Liver (tissue), 3 donors: ENCODE data around the gene PCCB.

Source experiments
- ATF3 ChIP-seq: IDR thresholded peaks from 2 replicates; pipeline ENCODE4 v1.6.1; 2016; ENCODE audit warnings: antibody characterized with exemption
- CTCF ChIP-seq: fragments of 150-350 bp; IDR thresholded peaks from 2 replicates; pipeline ENCODE4 v1.5.1; 2017; ENCODE audit warnings: improper control_type of control experiment, low read depth, low read length; ENCODE audit not compliant: missing input control
- EGR1 ChIP-seq, 2 donors: IDR thresholded peaks; 2 replicates each; pipeline ENCODE4 v1.6.1; 2016 to 2018; ENCODE audit warnings: antibody characterized with exemption in 2 of 2, low read depth in 2 of 2
- GABPA ChIP-seq, 2 donors: IDR thresholded peaks in 1 of 2; conservative IDR thresholded peaks in 1 of 2; 2 replicates each; pipeline ENCODE4 v1.6.1; 2016; ENCODE audit warnings: antibody characterized with exemption in 2 of 2, mild to moderate bottlenecking in 1 of 2, moderate library complexity in 1 of 2
- JUND ChIP-seq, 2 donors: IDR thresholded peaks; 2 replicates each; pipeline ENCODE4 v1.6.1; 2016; ENCODE audit warnings: antibody characterized with exemption in 2 of 2
- MAX ChIP-seq: IDR thresholded peaks from 2 replicates; pipeline ENCODE4 v1.6.1; 2016; ENCODE audit warnings: antibody characterized with exemption
- NR2F2 ChIP-seq: IDR thresholded peaks from 2 replicates; pipeline ENCODE4 v1.6.1; 2016; ENCODE audit warnings: antibody characterized with exemption
- RAD21 ChIP-seq, 2 donors: IDR thresholded peaks; 2 replicates each; pipeline ENCODE4 v1.6.1; 2016; ENCODE audit warnings: antibody characterized with exemption in 2 of 2, mild to moderate bottlenecking in 2 of 2
- REST ChIP-seq: IDR thresholded peaks from 2 replicates; pipeline ENCODE4 v1.6.1; 2016; ENCODE audit warnings: antibody characterized with exemption, mild to moderate bottlenecking
- RXRA ChIP-seq, 2 donors: IDR thresholded peaks; 2 replicates each; pipeline ENCODE4 v1.6.1; 2017 to 2018; ENCODE audit warnings: antibody characterized with exemption in 2 of 2, mild to moderate bottlenecking in 1 of 2
- TAF1 ChIP-seq: conservative IDR thresholded peaks from 2 replicates; pipeline ENCODE4 v1.6.1; 2016; ENCODE audit warnings: antibody characterized with exemption, mild to moderate bottlenecking
- YY1 ChIP-seq: IDR thresholded peaks from 2 replicates; pipeline ENCODE4 v1.6.1; 2016; ENCODE audit warnings: antibody characterized with exemption, mild to moderate bottlenecking
- ZBTB33 ChIP-seq: IDR thresholded peaks from 2 replicates; pipeline ENCODE4 v1.6.1; 2016; ENCODE audit warnings: antibody characterized with exemption
- donor health status: healthy.
- donor health status: healthy.

GRCh38 chr3:136332776-136333175 is 82.6 kb downstream of the PCCB start:
- TF ChIP-seq TAF1 (no peak), CTCF (no peak), NR2F2 (no peak), YY1 (no peak), REST (no peak), GABPA (IDR thresholded peaks at IDR 0.05 in 1 of 2, conservative IDR thresholded peaks at IDR 0.05 in 1 of 2) (no peak), RAD21 (IDR thresholded peaks at IDR 0.05) (no peak), ATF3 (no peak), EGR1 (IDR thresholded peaks at IDR 0.05; ENCODE audit: low read depth in 2 of 2) (no peak), JUND (IDR thresholded peaks at IDR 0.05) (no peak), RXRA (IDR thresholded peaks at IDR 0.05) (no peak), MAX (no peak), ZBTB33 (no peak)
